Dedifferentiated amniotic fluid mesenchymal stem cell (primary cell): ENCODE results near the gene TOP3B.
A peak's percentile ranks its signal among the peaks of the same experiment; 100 is the strongest.

ENCODE experiments used
- DNase-seq: peaks from one replicate; pipeline ENCODE4 v3.0.0-alpha.2; 2016; ENCODE audit errors: extremely low spot score

The TOP3B gene, protein sequence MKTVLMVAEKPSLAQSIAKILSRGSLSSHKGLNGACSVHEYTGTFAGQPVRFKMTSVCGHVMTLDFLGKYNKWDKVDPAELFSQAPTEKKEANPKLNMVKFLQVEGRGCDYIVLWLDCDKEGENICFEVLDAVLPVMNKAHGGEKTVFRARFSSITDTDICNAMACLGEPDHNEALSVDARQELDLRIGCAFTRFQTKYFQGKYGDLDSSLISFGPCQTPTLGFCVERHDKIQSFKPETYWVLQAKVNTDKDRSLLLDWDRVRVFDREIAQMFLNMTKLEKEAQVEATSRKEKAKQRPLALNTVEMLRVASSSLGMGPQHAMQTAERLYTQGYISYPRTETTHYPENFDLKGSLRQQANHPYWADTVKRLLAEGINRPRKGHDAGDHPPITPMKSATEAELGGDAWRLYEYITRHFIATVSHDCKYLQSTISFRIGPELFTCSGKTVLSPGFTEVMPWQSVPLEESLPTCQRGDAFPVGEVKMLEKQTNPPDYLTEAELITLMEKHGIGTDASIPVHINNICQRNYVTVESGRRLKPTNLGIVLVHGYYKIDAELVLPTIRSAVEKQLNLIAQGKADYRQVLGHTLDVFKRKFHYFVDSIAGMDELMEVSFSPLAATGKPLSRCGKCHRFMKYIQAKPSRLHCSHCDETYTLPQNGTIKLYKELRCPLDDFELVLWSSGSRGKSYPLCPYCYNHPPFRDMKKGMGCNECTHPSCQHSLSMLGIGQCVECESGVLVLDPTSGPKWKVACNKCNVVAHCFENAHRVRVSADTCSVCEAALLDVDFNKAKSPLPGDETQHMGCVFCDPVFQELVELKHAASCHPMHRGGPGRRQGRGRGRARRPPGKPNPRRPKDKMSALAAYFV

DNA sequence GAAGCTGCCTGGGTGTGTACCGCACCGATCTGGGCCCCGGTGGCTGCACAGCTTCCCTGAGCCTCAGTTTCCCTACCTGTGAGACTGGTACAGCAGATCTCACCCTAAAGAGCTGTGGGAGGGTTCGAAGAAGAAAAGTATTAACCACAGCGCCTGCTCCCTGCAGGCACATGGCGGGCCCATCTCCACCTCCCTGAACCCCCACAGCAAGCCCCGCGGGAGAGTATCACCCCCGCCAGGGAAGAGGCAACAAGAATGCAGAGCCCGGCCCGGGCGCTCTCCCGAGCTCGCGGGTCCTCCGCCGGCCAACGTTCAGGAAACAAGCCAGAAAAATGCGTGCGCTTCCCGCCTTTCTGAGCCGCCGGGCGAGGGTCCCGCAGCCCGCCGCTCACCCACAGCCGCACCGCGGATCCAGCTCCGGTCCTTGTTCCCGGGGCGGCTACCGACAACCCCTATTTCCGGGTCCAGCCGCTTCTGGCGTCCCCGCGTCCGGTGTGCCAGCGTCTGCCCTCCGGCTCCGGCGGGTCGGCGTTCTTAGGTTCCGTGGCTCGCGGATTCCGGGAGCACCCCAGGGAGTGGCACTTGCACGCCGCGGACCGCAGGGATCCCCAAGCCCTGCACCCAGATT is at the start of gene TOP3B:
Gene TOP3B (minus strand): TSS at position 450 of the 628 bp plus-strand sequence. CDS start 7,078 bp downstream, outside the sequence.
- DNase-seq: peak; percentile 73

GRCh38 chr22:22031183-22031945 is 48.8 kb upstream of the TOP3B start:
- DNase-seq: no peak

DNA sequence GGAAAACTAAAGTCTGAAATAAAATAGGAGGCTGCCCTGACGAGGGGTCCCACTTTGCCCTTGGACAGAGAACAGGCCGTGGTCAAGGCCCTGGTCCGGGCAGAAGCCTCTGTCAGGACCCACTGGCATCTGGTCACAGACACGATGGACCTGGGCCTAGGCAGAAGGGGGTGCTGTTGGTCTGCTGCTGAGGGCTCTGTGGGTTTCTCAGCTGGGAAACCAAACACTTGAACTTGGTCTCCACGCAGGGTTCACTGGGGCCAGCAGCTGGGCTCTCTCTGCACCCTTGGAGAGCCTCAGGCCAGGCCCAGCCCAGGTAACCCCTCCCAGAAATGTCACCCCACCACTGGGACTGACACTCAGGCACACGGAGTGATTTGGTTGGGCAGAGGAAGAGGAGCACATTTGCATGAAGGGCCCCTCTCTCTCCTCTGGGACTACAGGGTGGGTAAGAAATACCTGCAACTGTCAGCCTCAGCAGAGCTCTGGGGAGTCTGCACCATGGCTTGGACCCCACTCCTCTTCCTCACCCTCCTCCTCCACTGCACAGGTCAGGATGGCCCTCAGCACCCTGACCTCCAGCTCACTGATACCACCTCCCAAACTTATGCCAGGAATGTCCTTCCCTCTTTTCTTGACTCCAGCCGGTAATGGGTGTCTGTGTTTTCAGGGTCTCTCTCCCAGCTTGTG is 48.1 kb upstream of the TOP3B start:
- no peak for DNase-seq

DNA sequence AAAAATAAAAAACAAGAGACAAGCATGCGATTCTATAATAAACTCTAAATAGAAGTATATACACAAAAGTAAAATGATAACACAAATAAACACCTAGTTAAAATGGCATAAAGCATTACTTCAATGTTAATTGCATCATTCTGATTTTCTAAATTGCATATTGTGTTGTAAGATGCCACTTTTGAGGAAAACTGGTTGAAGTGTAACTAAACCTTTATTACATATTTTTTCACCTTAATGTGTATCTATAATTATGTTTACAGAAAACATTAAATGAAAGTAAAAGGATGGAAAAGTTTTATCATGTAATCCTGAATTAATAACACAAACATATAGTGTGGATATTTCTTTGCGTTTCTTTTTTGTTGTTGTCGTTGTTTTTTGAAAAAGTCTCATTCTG is 45.4 kb upstream of the TOP3B start:
- no peak for DNase-seq

DNA sequence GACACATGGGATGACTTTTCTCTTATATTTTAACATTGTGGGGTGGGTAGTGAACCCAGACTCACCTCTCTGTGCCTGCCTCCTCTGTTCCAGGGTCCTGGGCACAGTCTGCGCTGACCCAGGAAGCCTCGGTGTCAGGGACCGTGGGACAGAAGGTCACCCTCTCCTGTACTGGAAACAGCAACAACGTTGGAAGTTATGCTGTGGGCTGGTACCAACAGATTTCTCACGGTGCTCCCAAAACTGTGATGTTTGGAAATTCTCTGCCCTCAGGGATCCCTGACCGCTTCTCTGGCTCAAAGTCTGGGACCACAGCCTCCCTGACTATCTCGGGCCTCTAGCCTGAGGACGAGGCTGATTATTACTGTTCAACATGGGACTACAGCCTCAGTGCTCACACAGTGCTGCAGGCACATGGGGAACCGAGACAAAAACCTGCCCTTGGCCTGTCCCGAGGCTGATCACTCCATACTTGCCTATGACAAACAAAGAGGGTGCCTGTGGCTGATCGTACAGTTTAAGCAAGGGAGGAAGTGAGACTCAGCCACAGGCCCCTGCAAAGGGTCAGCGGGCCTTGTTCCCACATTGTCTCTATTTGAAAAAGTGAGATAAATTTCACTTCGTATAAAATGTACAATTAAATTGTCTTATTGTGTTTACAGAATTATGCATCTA is 43.7 kb upstream of the TOP3B start:
- DNase-seq: no peak

DNA sequence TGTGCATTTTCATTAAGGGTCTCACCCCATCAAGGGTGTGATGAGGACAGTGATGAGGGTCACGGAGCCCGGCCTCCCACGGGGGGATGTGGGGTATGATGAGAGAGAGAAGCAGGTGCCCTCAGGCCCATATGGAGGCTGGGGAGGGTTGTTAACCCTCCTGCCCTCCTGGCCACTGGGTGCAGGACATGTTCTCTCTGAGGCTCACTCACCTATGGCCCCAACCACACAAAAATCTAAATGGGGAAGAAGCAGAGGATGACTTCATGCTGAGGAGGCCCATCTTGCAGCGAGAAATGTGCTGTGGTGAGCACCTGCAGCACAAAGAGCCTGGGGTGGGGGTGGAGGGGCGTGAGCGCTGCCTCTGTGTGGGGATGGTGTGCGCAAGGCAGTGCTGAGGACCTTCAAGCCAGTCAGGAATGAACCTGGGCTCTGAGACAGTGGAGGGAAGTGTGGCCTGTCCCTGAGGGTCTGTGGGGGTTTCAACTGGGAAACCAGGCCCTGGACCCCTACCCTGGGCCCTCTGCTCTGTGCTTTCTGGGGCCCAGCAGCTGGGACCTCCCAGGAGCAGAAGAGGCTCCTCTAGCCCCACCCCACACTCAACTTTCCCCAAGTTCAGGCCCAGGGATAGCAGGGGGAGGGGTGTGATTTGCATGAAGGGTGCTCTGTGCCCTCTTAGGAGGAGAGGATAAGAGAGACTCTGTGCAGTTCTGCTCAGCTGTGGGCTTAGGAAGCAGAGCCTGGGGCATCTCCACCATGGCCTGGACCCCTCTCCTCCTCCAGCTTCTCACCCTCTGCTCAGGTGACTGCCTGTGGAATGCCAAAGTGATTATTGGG is 43.0 kb upstream of the TOP3B start:
- DNase-seq: no peak

GRCh38 chr22:22024440-22024839 is 41.9 kb upstream of the TOP3B start:
- no peak for DNase-seq

GRCh38 chr22:22023581-22024137 is 41.1 kb upstream of the TOP3B start:
- DNase-seq: no peak

GRCh38 chr22:22022947-22023534 is 40.5 kb upstream of the TOP3B start:
- DNase-seq: no peak

GRCh38 chr22:22022255-22022840 is 39.8 kb upstream of the TOP3B start:
- no peak for DNase-seq

DNA sequence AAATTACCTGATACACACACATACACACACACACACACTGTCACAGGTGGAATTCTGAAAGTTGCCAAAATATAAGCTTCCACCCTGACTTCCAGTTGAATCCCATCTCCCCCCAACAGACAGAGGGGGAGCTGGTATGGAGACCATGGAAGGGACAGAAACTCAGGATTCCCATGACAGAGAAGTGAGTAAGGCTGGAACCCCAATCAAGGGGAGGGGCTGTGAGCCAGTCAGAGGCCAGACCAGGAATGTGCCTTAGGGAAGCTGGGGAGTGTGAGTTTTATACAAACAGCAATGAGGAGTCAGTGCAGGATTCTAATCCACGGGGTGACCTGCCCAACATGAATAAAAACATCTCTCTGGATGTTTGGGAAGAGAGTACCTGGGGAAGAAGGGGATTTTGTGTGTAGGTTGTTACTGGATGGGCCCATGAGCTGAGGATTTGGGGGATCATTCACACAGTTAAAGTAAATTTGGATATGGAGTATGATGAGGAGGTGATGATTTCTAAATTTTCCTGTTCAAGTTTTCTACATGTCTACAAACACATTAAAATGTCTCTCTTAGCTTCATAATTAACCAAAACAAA is 38.7 kb upstream of the TOP3B start:
- no peak for DNase-seq

DNA sequence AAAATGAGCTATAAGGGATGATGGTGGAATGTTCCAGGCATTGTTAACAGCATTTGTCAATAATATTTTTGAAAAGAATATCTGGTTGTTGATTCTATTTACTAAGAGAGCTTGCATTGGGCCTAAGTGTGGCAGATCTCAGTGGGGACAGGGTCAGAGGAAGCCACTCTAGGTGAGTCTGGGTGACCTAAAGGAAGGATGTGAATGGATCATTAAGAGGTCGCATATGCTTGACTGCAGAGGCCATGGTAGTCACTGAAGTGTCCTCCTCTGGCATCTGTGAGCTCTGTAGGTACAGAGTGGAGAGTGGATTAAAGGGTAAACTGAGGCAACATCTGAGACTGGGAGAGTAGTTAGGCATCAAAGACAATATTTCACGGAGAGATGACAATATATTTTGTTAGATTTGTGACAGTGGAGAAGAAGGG is 37.9 kb upstream of the TOP3B start:
- DNase-seq: no peak

DNA sequence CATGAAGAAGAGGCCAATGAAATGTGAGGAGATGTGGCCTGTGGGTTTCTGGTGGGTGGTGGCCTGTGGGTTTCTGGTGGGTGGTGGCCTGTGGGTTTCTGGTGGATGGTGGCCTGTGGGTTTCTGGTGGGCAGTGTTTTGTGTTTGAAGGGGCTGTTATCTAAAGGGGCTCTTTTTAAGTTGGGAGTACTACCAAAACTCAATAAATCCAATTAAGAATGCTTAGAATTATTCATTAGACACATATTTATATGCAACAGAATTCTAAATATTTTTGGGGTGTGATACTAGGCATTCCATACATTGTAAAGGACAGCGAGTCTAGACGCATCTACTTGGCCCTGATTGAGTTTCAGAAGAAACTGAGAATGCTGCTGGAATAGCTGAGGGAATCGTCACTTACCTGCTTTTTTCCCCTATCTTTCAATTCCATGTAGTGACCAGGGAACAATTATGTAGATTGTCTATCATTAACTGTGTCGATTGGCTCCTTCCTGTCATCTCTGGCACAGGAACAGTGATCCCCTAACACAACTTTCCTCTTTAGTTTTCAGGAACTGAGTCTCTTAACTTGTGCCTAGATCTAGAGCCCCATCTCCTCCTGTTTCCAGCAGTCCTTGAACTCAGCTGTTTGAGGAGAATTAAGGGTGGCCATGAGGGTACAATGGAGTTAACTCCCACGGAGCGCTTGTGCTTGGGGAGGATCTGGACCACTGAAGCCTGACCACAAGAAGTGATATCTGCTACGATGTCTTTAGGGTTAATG is 37.3 kb upstream of the TOP3B start:
- no peak for DNase-seq

DNA sequence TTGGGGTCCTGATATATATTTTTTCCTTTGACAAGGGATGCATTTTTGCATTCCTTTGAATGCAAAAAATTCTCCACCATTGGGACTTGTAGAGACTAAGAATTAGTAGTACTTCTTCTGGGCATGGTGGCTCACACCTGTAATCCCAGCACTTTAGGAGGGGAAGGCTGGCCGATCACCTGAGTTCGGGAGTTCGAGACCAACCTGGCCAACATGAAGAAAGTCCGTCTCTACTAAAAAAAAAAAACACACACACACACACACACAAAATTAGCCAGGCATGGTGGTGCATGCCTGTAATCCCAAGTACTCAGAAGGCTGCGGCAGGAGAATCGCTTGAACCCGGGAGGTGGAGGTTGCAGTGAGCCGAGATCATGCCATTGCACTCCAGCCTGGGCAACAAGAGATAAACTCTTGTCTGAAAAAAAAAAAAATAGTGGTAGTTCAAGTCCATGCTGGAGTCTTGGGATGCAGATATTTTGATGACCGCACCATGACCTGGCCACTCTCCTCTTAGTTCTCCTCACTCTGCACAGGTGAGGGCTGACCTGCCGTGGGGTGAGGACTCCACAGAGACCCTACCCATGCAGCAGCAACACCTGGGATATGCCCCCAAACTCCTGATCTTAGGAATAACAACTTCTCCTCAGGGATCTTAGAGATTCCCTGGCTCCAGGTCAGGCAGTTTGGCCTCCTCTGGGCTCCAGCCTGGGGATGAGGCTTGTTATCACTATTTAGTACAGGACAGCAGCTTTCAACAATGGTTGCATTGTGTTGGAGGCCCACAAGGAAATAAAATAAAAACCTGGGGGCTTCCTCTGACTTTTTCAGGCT is 36.5 kb upstream of the TOP3B start:
- DNase-seq: no peak

GRCh38 chr22:22015631-22016030 is 33.0 kb upstream of the TOP3B start:
- DNase-seq: no peak

DNA sequence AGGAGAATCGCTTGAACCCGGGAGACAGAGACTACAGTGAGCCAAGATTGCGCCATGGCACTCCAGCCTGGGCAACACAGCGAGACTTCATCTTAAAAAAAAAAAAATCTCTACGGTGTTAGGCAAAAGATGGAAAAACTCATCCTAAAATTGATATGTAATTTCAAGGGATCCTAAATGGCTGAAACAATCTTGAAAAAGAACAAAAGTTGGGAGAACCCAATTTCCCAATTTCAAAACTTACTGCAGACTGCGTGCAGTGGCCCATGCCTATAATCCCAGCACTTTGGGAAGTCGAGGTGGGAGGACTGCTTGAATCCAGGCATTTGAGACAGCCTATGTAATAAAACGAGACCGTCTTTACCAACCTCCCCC is 31.7 kb upstream of the TOP3B start:
- DNase-seq: no peak
